ENCODE measurements around the gene SUDS3. TPM values are rescaled to one million over a fixed set of nuclear protein-coding genes. Genes with fewer than 3 reads are reported as not detected.

SUDS3 gene
- total and polyA plus RNA-seq, 2 donors, result 19.0 to 49.4 TPM

DNA sequence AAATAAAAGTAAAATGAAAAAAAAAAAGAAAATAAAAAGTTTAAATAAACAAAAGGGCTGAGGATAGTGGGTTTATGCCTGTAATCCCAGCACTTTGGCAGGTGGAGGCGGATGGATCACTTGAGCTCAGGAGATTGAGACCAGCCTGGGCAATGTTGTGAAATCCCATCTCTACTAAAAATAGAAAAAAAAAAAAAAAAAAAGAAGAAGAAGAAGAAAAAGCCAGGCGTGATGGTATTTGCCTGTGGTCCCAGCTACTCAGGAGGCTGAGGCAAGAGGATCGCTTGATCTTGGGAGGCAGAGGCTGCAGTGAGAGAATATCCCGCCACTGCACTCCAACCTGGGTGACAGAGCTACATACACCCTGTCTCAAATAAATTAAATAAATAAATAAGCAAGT lies 7.5 kb upstream of the SUDS3 start:
- 93% methylated on average over 4 of the region's 4 CpGs for WGBS
- no peak for DNase-seq (ENCODE audit: extremely low spot score)
- Histone ChIP-seq H3K4me3 (ENCODE audit: low read depth, low read length) (no peak overlapping the region), H3K36me3 (ENCODE audit: insufficient read depth) (no peaks in the 10 kb centered on the region), H3K4me1 (ENCODE audit: insufficient read depth) (no peaks in the 10 kb centered on the region), H3K27ac (ENCODE audit: low read depth) (no peak overlapping the region)

DNA sequence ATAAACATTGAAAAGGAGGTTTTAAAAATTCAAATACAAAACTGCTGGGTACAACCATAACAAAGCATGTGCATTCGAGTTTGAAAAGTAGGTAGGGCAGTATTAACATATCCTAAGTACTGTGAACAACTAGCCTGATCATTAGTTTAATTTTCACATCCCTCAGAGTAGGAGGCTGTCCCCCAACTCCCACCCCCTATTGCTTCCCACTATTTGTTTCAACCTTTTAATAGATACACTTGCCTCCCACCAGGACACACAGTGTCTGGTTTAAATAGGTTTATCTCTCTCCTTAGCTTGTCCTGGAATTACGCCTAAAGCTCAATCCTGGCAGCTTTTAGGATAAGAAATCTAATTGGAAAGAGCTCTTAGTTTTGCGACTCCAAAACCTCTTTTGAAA lies 5.8 kb upstream of the SUDS3 start:
- no peaks in the 10 kb centered on the region for H3K36me3 ChIP-seq (ENCODE audit: insufficient read depth)
- 30% methylated on average over 3 of the region's 3 CpGs for WGBS
- no peak overlapping the region for H3K4me3 ChIP-seq (ENCODE audit: low read depth, low read length)
- H3K4me1 ChIP-seq (ENCODE audit: insufficient read depth), result no peaks in the 10 kb centered on the region
- DNase-seq (ENCODE audit: extremely low spot score), result no peak
- H3K27ac ChIP-seq (ENCODE audit: low read depth), result no peak overlapping the region

DNA sequence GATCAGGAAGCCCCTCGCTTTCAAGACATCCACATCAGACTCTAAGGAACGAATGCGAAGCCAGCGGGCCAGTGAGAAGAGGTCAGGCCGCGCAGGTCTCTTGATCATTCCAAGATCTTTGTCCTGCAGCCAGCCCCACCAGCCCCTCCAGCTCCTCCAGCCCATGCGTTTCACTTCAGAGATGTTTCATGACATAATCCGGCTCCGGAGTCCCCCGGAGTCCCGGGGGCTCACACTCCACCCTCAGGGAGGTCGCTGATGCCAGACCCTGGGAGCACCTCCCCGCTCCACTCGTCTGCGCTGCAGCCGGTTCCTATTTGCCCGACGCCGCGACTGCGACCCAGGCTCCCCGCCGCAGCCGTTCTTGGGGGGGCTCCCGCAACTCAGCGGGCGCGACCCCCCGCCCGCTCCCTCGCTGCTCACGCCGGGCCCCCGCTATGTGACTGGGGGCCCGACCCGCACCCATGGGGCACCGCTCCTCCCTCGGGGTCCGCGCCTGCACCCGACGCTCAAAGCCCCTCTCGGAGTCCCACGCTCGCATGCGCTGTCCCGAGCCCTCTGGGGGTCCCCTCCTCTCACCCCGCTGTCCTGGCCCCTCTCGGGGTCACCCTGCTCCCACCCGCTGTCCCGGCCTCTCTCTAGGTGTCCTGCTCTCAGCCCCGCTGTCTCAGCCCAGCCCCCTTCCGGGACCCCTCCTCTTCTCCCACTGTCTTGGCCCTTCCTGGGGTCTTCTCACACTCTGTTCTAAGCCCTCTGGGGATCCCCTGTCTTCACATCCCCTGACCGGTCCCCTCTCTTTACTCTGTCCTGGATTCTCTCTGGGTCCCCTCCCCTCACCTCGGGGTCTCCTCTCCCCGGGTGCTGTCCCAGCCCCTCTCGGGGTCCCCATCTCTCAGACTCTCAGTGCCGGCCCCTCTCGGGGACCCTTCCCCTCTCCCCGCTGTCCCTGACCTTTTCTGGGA lies 4.8 kb upstream of the SUDS3 start:
- no peaks in the 10 kb centered on the region for H3K36me3 ChIP-seq (ENCODE audit: insufficient read depth)
- H3K4me3 ChIP-seq (ENCODE audit: low read depth, low read length), result peak overlapping the region; percentile 91
- WGBS, result under 1% methylated on average over 60 of the region's 60 CpGs
- no peaks in the 10 kb centered on the region for H3K4me1 ChIP-seq (ENCODE audit: insufficient read depth)
- no peak for DNase-seq (ENCODE audit: extremely low spot score)
- H3K27ac ChIP-seq (ENCODE audit: low read depth), result no peak overlapping the region

DNA sequence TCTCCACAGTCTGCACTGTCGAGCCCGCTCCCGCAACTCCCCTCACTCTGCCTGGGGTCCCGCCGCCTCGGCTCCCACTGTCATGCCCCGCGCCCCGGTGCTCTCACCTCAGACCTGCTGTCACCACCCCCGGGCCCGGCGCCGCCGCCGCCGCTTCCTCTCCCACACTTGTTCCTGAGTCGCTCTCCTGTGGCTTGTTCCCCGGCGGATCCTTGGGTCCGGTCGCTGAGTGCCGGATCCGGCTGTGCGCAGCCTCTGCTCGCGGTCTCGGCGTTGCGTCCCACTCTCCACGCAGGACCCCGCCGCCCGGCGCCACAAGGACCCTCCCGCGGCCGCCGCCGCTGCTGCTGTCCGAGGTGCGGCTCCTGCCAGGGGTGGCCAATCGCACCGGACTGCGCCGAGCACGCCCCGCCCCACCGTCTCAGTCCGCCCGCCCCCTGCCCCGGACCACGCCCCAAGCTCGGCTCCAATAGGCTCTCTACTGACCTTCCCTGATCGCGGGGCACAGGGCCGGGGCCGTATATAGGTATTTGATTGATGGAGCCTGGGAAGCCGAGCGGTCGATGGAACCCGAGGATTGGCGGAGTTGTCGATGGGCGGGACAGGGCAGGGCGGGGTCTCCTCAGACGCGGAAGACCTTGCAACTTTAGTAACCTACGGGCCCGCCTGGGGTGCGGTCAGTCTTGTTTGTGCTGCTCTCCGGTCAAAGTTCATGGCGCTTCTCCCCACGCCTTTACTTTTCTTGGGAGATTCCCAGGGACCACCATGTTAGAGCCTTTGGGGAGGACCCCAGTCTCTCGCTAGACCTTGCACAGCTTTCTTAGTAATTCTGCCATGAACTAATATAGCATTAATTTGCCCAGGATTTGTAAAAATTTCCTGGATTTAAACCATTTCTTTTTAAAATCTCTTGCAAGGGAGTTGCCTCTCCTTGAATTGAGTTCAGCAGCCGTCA lies 3.5 kb upstream of the SUDS3 start, which contains the start of gene TAOK3:
Gene TAOK3, minus strand, starts transcription at position 367 of the 955 bp plus-strand sequence. CDS start 117,340 bp downstream, outside the sequence.
- under 1% methylated on average over 75 of the region's 75 CpGs for WGBS
- H3K36me3 ChIP-seq (ENCODE audit: insufficient read depth), result no peaks in the 10 kb centered on the region
- peaks cover 2% of the 10 kb centered on the region for H3K4me1 ChIP-seq (ENCODE audit: insufficient read depth)
- peak within 1 kb of the TSS; percentile 91 for H3K4me3 ChIP-seq (ENCODE audit: low read depth, low read length)
- peak; percentile 97 for DNase-seq (ENCODE audit: extremely low spot score)
- peak within 1 kb of the TSS; percentile 92 for H3K27ac ChIP-seq (ENCODE audit: low read depth)

DNA sequence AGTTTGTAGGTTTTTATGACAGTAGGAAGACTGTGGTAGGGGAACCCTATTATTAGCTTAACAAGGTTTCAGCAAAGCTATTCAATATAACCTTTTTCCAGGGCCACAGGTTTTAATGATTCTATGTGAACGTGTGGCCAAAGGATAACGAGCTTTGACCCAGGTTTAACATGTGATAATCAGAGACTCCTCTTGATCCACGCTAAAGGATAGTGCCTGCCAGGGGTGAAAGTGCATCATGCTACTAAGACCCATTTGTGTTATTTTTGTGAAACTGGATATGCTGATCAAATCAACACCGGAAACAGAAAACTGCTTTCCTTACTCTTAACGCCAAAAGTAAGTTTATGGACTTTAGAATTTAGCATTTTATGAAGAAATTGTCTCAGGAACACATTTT lies 2.7 kb upstream of the SUDS3 start:
- Histone ChIP-seq H3K4me3 (ENCODE audit: low read depth, low read length) (peak overlapping the region; percentile 67), H3K36me3 (ENCODE audit: insufficient read depth) (no peaks in the 10 kb centered on the region), H3K4me1 (ENCODE audit: insufficient read depth) (peaks cover 2% of the 10 kb centered on the region), H3K27ac (ENCODE audit: low read depth) (peak overlapping the region; percentile 92)
- 62% methylated on average over 5 of the region's 5 CpGs for WGBS
- no peak for DNase-seq (ENCODE audit: extremely low spot score)

DNA sequence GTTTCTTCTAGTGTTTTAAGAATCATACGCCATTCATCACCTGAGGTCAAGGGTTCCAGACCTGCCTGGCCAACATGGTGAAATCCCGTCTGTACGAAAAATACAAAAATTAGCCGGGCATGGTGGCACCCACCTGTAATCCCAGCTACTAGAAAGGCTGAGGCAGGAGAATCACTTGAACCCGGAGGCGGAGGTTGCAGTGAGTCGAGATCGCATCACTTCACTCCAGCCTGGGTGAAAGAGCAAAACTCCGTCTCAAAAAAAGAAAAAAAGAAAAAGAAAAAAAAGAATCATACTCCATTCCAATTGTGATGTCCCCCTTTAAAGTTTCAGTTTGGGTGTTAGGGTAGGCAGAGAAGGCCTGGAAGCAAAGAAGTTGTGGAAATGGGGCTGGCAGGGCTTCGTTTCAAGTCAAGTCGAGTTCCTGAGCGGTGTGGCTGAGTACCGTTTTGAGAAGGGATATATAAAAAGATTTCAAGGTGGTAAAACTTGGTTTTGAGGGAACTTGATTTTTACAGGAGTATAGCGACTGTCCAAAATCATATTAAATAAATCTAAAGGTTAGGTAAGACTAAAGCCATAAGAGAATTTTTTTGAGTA lies 2.1 kb upstream of the SUDS3 start:
- Histone ChIP-seq H3K4me1 (ENCODE audit: insufficient read depth) (peaks cover 2% of the 10 kb centered on the region), H3K27ac (ENCODE audit: low read depth) (no peak overlapping the region), H3K4me3 (ENCODE audit: low read depth, low read length) (no peak overlapping the region), H3K36me3 (ENCODE audit: insufficient read depth) (no peaks in the 10 kb centered on the region)
- DNase-seq (ENCODE audit: extremely low spot score), result no peak
- WGBS, result 91% methylated on average over 14 of the region's 14 CpGs

DNA sequence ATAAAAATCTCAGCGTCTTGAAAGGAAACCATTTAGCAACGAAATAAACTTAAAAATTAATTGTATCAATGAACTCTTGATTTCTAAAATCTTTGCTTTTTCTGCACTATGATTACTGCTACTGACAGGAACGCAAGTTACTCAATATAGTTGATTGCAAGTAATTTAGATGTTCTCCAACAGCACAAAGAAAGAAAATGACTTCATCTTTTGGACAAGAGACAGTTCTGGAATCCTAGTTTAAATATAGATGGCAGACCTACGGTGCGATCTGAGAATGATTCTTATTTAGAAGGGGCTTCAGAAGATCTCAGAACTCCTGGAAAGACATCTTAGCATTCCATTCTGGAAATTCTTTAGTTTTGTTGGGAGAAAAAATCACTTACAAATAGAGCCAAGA lies 1.4 kb upstream of the SUDS3 start:
- no peak overlapping the region for H3K27ac ChIP-seq (ENCODE audit: low read depth)
- WGBS, result 55% methylated on average over 5 of the region's 5 CpGs
- H3K4me1 ChIP-seq (ENCODE audit: insufficient read depth), result peaks cover 2% of the 10 kb centered on the region
- H3K36me3 ChIP-seq (ENCODE audit: insufficient read depth), result no peaks in the 10 kb centered on the region
- H3K4me3 ChIP-seq (ENCODE audit: low read depth, low read length), result no peak overlapping the region
- no peak for DNase-seq (ENCODE audit: extremely low spot score)

DNA sequence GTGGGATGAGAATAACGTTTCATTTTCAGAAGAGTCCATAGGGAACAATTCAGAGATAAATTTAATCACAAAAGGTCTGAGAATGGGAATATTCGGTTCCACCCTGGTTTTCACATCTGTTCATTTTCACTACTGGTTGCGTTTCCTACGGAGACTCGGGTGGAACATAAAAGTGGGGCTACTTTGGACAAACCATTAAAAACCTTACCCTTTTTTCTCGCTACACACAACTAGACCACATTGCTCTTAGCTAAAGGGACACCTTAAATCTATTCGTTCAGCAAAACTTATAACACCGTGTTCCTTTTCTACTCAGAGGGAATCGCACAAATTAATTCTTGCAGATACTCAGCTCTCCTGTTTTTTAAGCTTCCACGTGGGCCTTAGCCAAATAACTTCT lies 1.0 kb upstream of the SUDS3 start:
- 73% methylated on average over 10 of the region's 10 CpGs for WGBS
- H3K4me3 ChIP-seq (ENCODE audit: low read depth, low read length), result no peak overlapping the region
- H3K36me3 ChIP-seq (ENCODE audit: insufficient read depth), result no peaks in the 10 kb centered on the region
- H3K4me1 ChIP-seq (ENCODE audit: insufficient read depth), result peaks cover 2% of the 10 kb centered on the region
- no peak overlapping the region for H3K27ac ChIP-seq (ENCODE audit: low read depth)
- DNase-seq (ENCODE audit: extremely low spot score), result no peak

DNA sequence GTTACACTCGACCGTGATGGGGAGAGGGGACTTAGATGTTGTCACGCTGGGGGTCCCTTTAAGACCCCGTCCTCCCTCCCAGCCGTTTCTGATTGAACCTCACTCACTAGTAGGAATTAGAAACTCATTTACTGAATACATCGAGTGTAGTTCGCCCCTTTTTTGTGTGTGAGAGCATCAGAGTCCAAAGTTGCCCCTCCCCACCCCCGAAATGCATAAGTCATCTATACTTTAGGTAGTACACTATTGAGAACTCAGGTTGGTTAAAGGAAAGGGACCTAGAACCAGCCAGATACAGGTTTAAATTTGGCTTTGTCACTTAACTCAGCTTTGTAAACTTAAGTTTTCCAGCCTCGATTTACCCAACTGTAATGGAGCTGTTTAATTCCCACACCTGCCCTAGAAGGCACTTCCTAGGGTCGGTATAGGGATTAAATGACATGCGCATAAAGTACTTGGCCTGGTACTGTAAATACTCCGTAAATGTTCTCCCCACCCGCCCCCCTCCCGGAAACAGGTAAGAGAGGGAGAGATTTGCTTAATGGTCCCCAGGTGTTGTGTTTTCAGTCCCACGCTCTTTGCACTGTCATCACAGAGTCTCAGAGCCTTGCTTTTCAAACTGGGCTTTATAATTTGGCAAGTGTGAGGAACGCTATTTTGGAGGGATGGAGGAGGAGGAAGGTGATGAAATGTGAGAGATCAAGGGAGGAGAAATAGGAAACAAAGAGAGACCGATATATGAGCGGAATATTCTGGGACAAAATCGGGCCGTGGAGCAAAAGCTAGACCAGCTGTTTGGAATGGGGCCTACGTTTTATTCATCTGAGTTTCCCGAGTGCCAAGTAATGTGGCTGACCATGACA lies 897 bp downstream of the SUDS3 start:
- H3K4me3 ChIP-seq (ENCODE audit: low read depth, low read length), result peak overlapping the region; percentile 97
- H3K4me1 ChIP-seq (ENCODE audit: insufficient read depth), result peaks cover 2% of the 10 kb centered on the region
- H3K27ac ChIP-seq (ENCODE audit: low read depth), result no peak overlapping the region
- H3K36me3 ChIP-seq (ENCODE audit: insufficient read depth), result peaks cover 5% of the 10 kb centered on the region
- WGBS, result 2% methylated on average over 22 of the region's 22 CpGs
- DNase-seq (ENCODE audit: extremely low spot score), result no peak

DNA sequence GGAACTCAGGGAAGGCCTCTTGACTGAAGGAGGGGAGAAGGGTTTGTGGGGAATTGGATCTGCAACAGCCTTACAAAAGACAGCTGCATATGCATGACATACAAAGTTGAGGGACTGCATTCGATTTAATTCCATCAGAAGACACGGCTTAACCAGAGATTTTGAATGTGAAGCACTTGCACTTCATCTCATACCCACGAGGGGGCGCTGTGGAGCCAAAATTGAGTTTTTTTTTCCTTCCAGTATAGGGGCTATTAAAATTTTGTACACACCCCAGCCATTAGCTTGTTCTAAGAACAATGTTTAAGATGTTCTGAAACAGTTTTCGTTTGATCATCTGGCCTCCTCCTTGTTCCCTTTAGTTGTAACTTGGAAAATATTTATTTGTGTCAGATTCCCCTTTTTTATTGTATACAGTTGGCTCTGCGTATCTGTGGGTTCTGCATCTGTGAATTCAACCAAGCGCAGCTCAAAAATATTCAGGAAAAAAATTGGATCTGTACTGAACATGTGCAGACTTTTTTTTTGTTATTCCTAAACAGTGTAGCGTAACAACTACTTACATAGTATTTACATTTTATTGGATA lies 1.6 kb downstream of the SUDS3 start:
- DNase-seq (ENCODE audit: extremely low spot score), result peak; percentile 59
- WGBS, result 32% methylated on average over 8 of the region's 8 CpGs
- Histone ChIP-seq H3K36me3 (ENCODE audit: insufficient read depth) (peaks cover 6% of the 10 kb centered on the region), H3K4me3 (ENCODE audit: low read depth, low read length) (peak overlapping the region; percentile 97), H3K4me1 (ENCODE audit: insufficient read depth) (peaks cover 2% of the 10 kb centered on the region), H3K27ac (ENCODE audit: low read depth) (no peak overlapping the region)

DNA sequence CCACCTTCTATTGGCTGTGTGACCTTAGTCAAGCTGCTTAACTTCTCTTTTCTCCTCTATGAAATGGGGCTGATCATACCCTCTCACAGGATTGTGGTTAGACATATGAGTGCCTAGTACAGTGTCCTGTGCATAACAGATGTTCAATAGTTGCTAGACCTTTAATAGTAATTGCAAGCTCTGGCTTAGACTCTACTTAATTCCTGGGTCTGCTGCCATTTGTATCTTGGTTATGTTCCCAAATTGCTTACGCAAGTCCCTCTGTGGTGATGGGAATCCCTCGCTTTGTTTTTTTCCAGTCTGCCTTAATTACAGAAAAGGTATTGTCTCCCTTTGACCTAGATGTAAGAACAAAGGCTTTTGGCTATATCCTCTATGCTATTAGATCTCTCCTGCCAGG lies 15.1 kb downstream of the SUDS3 start:
- Histone ChIP-seq H3K27ac (ENCODE audit: low read depth) (no peak overlapping the region), H3K36me3 (ENCODE audit: insufficient read depth) (no peaks in the 10 kb centered on the region), H3K4me1 (ENCODE audit: insufficient read depth) (no peaks in the 10 kb centered on the region), H3K4me3 (ENCODE audit: low read depth, low read length) (no peak overlapping the region)
- 88% methylated on average over 2 of the region's 2 CpGs for WGBS
- no peak for DNase-seq (ENCODE audit: extremely low spot score)

DNA sequence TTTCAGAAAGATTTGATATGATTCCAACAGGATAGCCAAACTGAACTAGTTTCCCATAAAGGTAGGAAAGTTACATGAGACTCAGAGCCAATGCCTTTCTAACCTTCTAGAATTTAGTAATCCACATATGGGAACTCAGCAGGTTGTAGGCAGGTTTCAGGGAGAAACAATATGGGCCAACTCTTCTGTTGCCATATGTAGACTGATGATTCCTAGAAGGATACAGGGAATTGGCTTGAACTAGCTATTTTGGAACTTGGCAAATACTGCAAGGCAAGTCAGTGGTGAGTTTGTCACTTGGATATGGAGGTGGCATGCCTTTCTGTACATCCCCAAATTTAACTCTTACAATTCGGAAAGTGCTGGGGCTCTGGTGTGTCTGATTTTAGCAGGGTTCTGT lies 15.5 kb downstream of the SUDS3 start:
- DNase-seq (ENCODE audit: extremely low spot score), result no peak
- WGBS, result 98% methylated on average over 1 of the region's 1 CpG
- no peak overlapping the region for H3K27ac ChIP-seq (ENCODE audit: low read depth)
- no peaks in the 10 kb centered on the region for H3K36me3 ChIP-seq (ENCODE audit: insufficient read depth)
- H3K4me3 ChIP-seq (ENCODE audit: low read depth, low read length), result no peak overlapping the region
- H3K4me1 ChIP-seq (ENCODE audit: insufficient read depth), result no peaks in the 10 kb centered on the region
